Keratinocyte (primary cell): Measurements from ENCODE around the gene CALCOCO1.

Source experiments
- EZH2 ChIP-seq: IDR thresholded peaks from one replicate; pipeline ENCODE4 v1.6.1; 2012; ENCODE audit warnings: inconsistent platforms, mild to moderate bottlenecking, low read length, moderate library complexity
- TF ChIP-seq, protein P1 (sequence below), 3 experiments: IDR thresholded peaks in 1 of 3; conservative IDR thresholded peaks in 1 of 3; optimal IDR thresholded peaks in 1 of 3; 2 replicates in 2 of 3; 3 replicates in 1 of 3; pipeline versions ENCODE3 to v1.5.1; 2011; ENCODE audit warnings: low read length in 3 of 3, mild to moderate bottlenecking in 3 of 3, moderate library complexity in 2 of 3, control low read depth in 1 of 3, inconsistent platforms in 1 of 3; ENCODE audit not compliant: insufficient read depth in 2 of 3; ENCODE audit errors: extremely low read depth in 1 of 3

DNA sequence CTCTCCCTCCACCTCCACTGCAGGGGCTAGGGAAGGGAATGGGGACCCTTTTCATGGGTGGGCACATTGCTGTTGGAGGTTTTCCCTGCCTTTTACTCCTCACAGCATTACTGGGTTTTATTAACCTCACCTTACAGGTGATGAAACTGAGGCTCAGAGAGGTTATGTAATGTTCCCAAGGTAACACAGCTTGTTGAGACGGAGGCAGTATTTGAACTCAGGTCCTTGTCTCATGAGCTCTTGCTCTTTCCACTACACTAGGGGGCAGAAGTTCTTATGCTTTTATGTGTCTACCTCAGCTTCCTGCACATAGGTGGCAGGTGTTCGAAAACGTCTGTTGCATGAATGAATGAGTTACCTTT is 12.9 kb upstream of the CALCOCO1 start:
- TF ChIP-seq, protein P1, sequence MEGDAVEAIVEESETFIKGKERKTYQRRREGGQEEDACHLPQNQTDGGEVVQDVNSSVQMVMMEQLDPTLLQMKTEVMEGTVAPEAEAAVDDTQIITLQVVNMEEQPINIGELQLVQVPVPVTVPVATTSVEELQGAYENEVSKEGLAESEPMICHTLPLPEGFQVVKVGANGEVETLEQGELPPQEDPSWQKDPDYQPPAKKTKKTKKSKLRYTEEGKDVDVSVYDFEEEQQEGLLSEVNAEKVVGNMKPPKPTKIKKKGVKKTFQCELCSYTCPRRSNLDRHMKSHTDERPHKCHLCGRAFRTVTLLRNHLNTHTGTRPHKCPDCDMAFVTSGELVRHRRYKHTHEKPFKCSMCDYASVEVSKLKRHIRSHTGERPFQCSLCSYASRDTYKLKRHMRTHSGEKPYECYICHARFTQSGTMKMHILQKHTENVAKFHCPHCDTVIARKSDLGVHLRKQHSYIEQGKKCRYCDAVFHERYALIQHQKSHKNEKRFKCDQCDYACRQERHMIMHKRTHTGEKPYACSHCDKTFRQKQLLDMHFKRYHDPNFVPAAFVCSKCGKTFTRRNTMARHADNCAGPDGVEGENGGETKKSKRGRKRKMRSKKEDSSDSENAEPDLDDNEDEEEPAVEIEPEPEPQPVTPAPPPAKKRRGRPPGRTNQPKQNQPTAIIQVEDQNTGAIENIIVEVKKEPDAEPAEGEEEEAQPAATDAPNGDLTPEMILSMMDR (optimal IDR thresholded peaks at IDR 0.05 in 1 of 3, IDR thresholded peaks at IDR 0.05 in 1 of 3, conservative IDR thresholded peaks at IDR 0.05 in 1 of 3; ENCODE audit: extremely low read depth in 1 of 3, insufficient read depth in 2 of 3, low read length in 3 of 3), result no peak
- TF ChIP-seq EZH2, result no peak
